ENCODE measurements around the gene CDH13.

The CDH13 gene

DNA sequence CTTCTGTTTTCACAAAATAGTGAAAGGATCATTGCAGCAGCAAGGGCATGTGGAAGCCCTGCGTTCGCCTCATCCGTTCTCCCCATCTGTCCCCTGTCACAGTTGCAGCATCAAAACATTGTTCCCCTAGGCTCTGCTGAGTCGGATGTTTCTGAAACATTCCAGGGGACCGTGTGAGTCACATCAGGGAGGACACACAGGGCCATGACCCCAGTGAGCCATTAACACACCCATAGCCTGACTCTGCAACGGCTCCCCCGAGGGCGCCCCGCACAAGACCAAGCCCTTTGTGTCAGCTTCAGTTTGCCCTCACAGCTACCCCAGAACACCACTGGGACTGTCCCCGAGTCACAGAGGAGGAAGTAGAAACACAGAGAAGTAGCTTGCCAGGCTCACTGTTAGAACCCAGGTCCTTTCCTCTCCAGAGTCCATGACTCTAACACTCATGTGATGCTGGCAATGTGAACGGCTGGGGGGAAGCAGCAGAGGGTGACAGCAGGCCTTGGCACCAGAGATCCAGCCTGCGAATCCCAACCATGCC, 1117.7 kb downstream of the CDH13 start:
- no peaks in the 10 kb centered on the region for H3K36me3 ChIP-seq (ENCODE audit: control insufficient read depth in 2 of 2, insufficient read depth in 1 of 2, low read length in 2 of 2)
- ChIA-PET POLR2A (no interaction called here), CTCF (no interaction called here)
- no peak overlapping the region for H3K4me3 ChIP-seq (ENCODE audit: low read depth, low read length)
- no peak for TF ChIP-seq ZNF610 (tag by site-specific recombination; IDR thresholded peaks at IDR 0.05; ENCODE audit: borderline replicate concordance)
- TF ChIP-seq ZIC2 (tag by site-specific recombination; IDR thresholded peaks at IDR 0.05): no peak
- TF ChIP-seq ZNF830 (tag by site-specific recombination; IDR thresholded peaks at IDR 0.05; ENCODE audit: low read depth): no peak
- no peak for TF ChIP-seq ZNF777 (tag by site-specific recombination; IDR thresholded peaks at IDR 0.05; ENCODE audit: borderline replicate concordance)
- TF ChIP-seq ZXDB (tag by site-specific recombination; IDR thresholded peaks at IDR 0.05): no peak
- TF ChIP-seq ZNF292 (tag by site-specific recombination; IDR thresholded peaks at IDR 0.05; ENCODE audit: borderline replicate concordance, low read depth): no peak
- no peak for TF ChIP-seq SP2 (tag by site-specific recombination; IDR thresholded peaks at IDR 0.05)
- TF ChIP-seq, protein P1, sequence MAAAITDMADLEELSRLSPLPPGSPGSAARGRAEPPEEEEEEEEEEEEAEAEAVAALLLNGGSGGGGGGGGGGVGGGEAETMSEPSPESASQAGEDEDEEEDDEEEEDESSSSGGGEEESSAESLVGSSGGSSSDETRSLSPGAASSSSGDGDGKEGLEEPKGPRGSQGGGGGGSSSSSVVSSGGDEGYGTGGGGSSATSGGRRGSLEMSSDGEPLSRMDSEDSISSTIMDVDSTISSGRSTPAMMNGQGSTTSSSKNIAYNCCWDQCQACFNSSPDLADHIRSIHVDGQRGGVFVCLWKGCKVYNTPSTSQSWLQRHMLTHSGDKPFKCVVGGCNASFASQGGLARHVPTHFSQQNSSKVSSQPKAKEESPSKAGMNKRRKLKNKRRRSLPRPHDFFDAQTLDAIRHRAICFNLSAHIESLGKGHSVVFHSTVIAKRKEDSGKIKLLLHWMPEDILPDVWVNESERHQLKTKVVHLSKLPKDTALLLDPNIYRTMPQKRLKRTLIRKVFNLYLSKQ (tag by site-specific recombination; IDR thresholded peaks at IDR 0.05; ENCODE audit: borderline replicate concordance): no peak
- TF ChIP-seq ZNF510 (tag by site-specific recombination; IDR thresholded peaks at IDR 0.05; ENCODE audit: insufficient replicate concordance): no peak
- no peak for TF ChIP-seq SCRT1 (tag by site-specific recombination; IDR thresholded peaks at IDR 0.05; ENCODE audit: borderline replicate concordance)
- TF ChIP-seq, protein P2, sequence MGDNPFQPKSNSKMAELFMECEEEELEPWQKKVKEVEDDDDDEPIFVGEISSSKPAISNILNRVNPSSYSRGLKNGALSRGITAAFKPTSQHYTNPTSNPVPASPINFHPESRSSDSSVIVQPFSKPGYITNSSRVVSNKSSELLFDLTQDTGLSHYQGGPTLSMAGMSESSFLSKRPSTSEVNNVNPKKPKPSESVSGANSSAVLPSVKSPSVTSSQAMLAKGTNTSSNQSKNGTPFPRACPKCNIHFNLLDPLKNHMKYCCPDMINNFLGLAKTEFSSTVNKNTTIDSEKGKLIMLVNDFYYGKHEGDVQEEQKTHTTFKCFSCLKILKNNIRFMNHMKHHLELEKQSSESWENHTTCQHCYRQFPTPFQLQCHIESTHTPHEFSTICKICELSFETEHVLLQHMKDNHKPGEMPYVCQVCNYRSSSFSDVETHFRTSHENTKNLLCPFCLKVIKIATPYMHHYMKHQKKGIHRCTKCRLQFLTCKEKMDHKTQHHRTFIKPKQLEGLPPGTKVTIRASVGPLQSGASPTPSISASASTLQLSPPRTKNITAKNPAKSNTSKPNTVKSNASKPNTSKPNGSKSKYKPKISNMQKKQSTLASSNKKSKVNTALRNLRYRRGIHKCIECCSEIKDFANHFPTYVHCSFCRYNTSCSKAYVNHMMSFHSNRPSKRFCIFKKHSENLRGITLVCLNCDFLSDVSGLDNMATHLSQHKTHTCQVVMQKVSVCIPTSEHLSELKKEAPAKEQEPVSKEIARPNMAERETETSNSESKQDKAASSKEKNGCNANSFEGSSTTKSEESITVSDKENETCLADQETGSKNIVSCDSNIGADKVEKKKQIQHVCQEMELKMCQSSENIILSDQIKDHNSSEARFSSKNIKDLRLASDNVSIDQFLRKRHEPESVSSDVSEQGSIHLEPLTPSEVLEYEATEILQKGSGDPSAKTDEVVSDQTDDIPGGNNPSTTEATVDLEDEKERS (tag by site-specific recombination; IDR thresholded peaks at IDR 0.05): no peak
- TF ChIP-seq TCF7L2 (IDR thresholded peaks at IDR 0.05; ENCODE audit: borderline replicate concordance, low read depth, low read length): no peak
- TF ChIP-seq ZFHX2 (tag by site-specific recombination; conservative IDR thresholded peaks at IDR 0.05): no peak
- H3K9me3 ChIP-seq (ENCODE audit: control insufficient read depth, insufficient read depth, low read depth, low read length): no peaks in the 10 kb centered on the region
- H3K4me1 ChIP-seq (ENCODE audit: control insufficient read depth, insufficient read depth, low read length): no peaks in the 10 kb centered on the region
- H3K27ac ChIP-seq (ENCODE audit: extremely low read depth, low read depth, low read length): no peak overlapping the region

DNA sequence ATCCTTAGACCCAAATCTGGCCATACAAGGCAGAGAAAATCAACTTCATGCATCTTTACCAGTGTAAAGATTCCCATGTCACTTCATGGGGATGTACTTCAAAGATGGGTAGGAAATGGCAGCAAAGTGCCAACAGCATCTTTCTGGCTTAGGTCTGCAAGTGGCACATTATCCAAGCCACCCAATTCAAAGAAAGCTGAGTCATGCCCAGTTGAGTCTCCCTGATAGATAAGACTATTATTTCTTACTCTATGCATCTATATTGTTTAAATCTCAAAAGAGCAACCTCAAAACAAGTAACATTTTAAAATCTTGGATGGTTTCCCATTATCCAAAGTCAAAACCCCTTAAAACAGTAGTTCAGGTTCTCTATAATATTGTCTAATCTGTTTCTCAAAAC, 1119.8 kb downstream of the CDH13 start:
- no peaks in the 10 kb centered on the region for H3K9me3 ChIP-seq (ENCODE audit: control insufficient read depth, insufficient read depth, low read depth, low read length)
- H3K36me3 ChIP-seq (ENCODE audit: control insufficient read depth in 2 of 2, insufficient read depth in 1 of 2, low read length in 2 of 2): no peaks in the 10 kb centered on the region
- no peaks in the 10 kb centered on the region for H3K4me1 ChIP-seq (ENCODE audit: control insufficient read depth, insufficient read depth, low read length)
- ChIA-PET POLR2A (no interaction called here), CTCF (no interaction called here)
- no peak for TF ChIP-seq YY1 (tag by site-specific recombination; IDR thresholded peaks at IDR 0.05)
- TF ChIP-seq, protein P3, sequence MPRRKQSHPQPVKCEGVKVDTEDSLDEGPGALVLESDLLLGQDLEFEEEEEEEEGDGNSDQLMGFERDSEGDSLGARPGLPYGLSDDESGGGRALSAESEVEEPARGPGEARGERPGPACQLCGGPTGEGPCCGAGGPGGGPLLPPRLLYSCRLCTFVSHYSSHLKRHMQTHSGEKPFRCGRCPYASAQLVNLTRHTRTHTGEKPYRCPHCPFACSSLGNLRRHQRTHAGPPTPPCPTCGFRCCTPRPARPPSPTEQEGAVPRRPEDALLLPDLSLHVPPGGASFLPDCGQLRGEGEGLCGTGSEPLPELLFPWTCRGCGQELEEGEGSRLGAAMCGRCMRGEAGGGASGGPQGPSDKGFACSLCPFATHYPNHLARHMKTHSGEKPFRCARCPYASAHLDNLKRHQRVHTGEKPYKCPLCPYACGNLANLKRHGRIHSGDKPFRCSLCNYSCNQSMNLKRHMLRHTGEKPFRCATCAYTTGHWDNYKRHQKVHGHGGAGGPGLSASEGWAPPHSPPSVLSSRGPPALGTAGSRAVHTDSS (tag by site-specific recombination; IDR thresholded peaks at IDR 0.05): no peak
- no peak for TF ChIP-seq ZFP37 (tag by site-specific recombination; IDR thresholded peaks at IDR 0.05)
- no peak for TF ChIP-seq ZNF629 (tag by site-specific recombination; IDR thresholded peaks at IDR 0.05)
- no peak for TF ChIP-seq ZNF366 (tag by site-specific recombination; conservative IDR thresholded peaks at IDR 0.05)
- TF ChIP-seq, protein P4, sequence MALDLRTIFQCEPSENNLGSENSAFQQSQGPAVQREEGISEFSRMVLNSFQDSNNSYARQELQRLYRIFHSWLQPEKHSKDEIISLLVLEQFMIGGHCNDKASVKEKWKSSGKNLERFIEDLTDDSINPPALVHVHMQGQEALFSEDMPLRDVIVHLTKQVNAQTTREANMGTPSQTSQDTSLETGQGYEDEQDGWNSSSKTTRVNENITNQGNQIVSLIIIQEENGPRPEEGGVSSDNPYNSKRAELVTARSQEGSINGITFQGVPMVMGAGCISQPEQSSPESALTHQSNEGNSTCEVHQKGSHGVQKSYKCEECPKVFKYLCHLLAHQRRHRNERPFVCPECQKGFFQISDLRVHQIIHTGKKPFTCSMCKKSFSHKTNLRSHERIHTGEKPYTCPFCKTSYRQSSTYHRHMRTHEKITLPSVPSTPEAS (tag by site-specific recombination; IDR thresholded peaks at IDR 0.05): no peak
- TF ChIP-seq ZNF221 (tag by site-specific recombination; IDR thresholded peaks at IDR 0.05; ENCODE audit: borderline replicate concordance): no peak
- no peak for TF ChIP-seq EGR2 (tag by site-specific recombination; IDR thresholded peaks at IDR 0.05; ENCODE audit: low read depth)
- TF ChIP-seq ZFHX2 (tag by site-specific recombination; conservative IDR thresholded peaks at IDR 0.05): no peak
- no peak for TF ChIP-seq KLF8 (tag by site-specific recombination; IDR thresholded peaks at IDR 0.05)
- no peak for TF ChIP-seq ZNF404 (tag by site-specific recombination; IDR thresholded peaks at IDR 0.05)
- TF ChIP-seq ZNF2 (tag by site-specific recombination; IDR thresholded peaks at IDR 0.05): no peak
- H3K4me3 ChIP-seq (ENCODE audit: low read depth, low read length): no peak overlapping the region
- no peak overlapping the region for H3K27ac ChIP-seq (ENCODE audit: extremely low read depth, low read depth, low read length)

All from HEK293 (cell line).